ENCODE results near the gene COX6A1.

GRCh38 chr12:120394483-120395367, 43.2 kb upstream of the COX6A1 start:
- TF ChIP-seq CTCF (IDR thresholded peaks at IDR 0.05) (no peak), POLR2A (IDR thresholded peaks at IDR 0.05) (no peak)
